HEK293 (cell line): ENCODE results near the gene ZBTB5.

ENCODE experiments used
- CTCF ChIA-PET: fragments of 350-600 bp; formaldehyde crosslinking; extraction: SDS; loops from one replicate; lab custom pipeline; 2021; ENCODE audit warnings: antibody characterized with exemption; lab: Yijun Ruan, JAX
- POLR2A ChIA-PET: fragments of 300-600 bp; formaldehyde crosslinking; extraction: SDS; loops from one replicate; lab custom pipeline; 2020; ENCODE audit warnings: antibody characterized with exemption, inconsistent platforms; lab: Yijun Ruan, JAX
- H3K27ac ChIP-seq: fragments of 200-500 bp; sonication (Bioruptor generic); 2 replicates; pipeline ENCODE4 v1.5.1; 2014; ENCODE audit warnings: low read depth, low read length, control low read depth, inconsistent platforms; ENCODE audit errors: extremely low read depth
- H3K36me3 ChIP-seq, 2 experiments: fragments of 200-500 bp in 1 of 2; sonication (Bioruptor generic) in 1 of 2; 1 replicate in 1 of 2; 2 replicates in 1 of 2; pipeline ENCODE4 v1.5.1; 2014 to 2017; ENCODE audit warnings: inconsistent platforms in 2 of 2, low read length in 2 of 2; ENCODE audit not compliant: control insufficient read depth in 2 of 2, insufficient read depth in 1 of 2
- H3K4me1 ChIP-seq: fragments of 200-500 bp; sonication (Bioruptor generic); 2 replicates; pipeline ENCODE4 v1.5.1; 2014; ENCODE audit warnings: mild to moderate bottlenecking, low read length, inconsistent platforms; ENCODE audit not compliant: control insufficient read depth, insufficient read depth
- H3K4me3 ChIP-seq: 2 replicates; pipeline ENCODE4 v1.5.1; 2011; ENCODE audit warnings: low read depth, mild to moderate bottlenecking, control low read depth, low read length, moderate library complexity
- H3K9me3 ChIP-seq: fragments of 200-500 bp; sonication (Bioruptor generic); 2 replicates; pipeline ENCODE4 v1.5.1; 2014; ENCODE audit warnings: low read depth, low read length, inconsistent platforms; ENCODE audit not compliant: control insufficient read depth, insufficient read depth
- GLI2 ChIP-seq: fragments of 450-650 bp; formaldehyde crosslinking; IDR thresholded peaks from 2 replicates; pipeline ENCODE4; 2017; ENCODE audit warnings: missing biosample characterization, missing genetic modification characterization, low read depth, borderline replicate concordance
- HIC1 ChIP-seq: fragments of 450-650 bp; formaldehyde crosslinking; IDR thresholded peaks from 2 replicates; pipeline ENCODE4 v1.5.1; 2016; ENCODE audit warnings: missing biosample characterization, missing genetic modification characterization
- KLF17 ChIP-seq: fragments of 450-650 bp; formaldehyde crosslinking; IDR thresholded peaks from 2 replicates; pipeline ENCODE4 v1.5.1; 2016; ENCODE audit warnings: missing biosample characterization, missing genetic modification characterization
- KLF8 ChIP-seq: fragments of 450-650 bp; formaldehyde crosslinking; IDR thresholded peaks from 2 replicates; pipeline ENCODE4 v1.5.1; 2016; ENCODE audit warnings: missing biosample characterization, missing genetic modification characterization
- KLF9 ChIP-seq: fragments of 450-650 bp; formaldehyde crosslinking; IDR thresholded peaks from 2 replicates; pipeline ENCODE4 v1.5.1; 2016; ENCODE audit warnings: missing biosample characterization, missing genetic modification characterization, low read depth
- PRDM6 ChIP-seq: fragments of 450-650 bp; formaldehyde crosslinking; IDR thresholded peaks from 2 replicates; pipeline ENCODE4 v1.5.1; 2017; ENCODE audit warnings: missing biosample characterization, missing genetic modification characterization
- SCRT2 ChIP-seq: fragments of 450-650 bp; formaldehyde crosslinking; IDR thresholded peaks from 2 replicates; pipeline ENCODE4 v1.5.1; 2016; ENCODE audit warnings: missing biosample characterization, missing genetic modification characterization
- TCF7L2 ChIP-seq: IDR thresholded peaks from 2 replicates; pipeline ENCODE4 v1.6.1; 2011; ENCODE audit warnings: low read depth, mild to moderate bottlenecking, inconsistent platforms, low read length, moderate library complexity, borderline replicate concordance
- ZBTB17 ChIP-seq: fragments of 450-650 bp; formaldehyde crosslinking; IDR thresholded peaks from 2 replicates; pipeline ENCODE4 v1.5.1; 2016; ENCODE audit warnings: missing biosample characterization, missing genetic modification characterization
- ZBTB6 ChIP-seq: fragments of 450-650 bp; formaldehyde crosslinking; IDR thresholded peaks from 2 replicates; pipeline ENCODE4 v1.5.1; 2017; ENCODE audit warnings: missing biosample characterization, missing genetic modification characterization
- ZFP37 ChIP-seq: fragments of 450-650 bp; formaldehyde crosslinking; IDR thresholded peaks from 2 replicates; pipeline ENCODE4 v1.5.1; 2016; ENCODE audit warnings: missing biosample characterization, missing genetic modification characterization
- ZIC2 ChIP-seq: fragments of 450-650 bp; formaldehyde crosslinking; IDR thresholded peaks from 2 replicates; pipeline ENCODE4 v1.5.1; 2016; ENCODE audit warnings: missing biosample characterization, missing genetic modification characterization
- ZNF16 ChIP-seq: fragments of 450-650 bp; formaldehyde crosslinking; IDR thresholded peaks from 2 replicates; pipeline ENCODE4 v1.5.1; 2016; ENCODE audit warnings: low read depth, missing biosample characterization, missing genetic modification characterization
- ZNF174 ChIP-seq: fragments of 450-650 bp; formaldehyde crosslinking; IDR thresholded peaks from 2 replicates; pipeline ENCODE4 v1.5.0; 2017; ENCODE audit warnings: missing biosample characterization, mild to moderate bottlenecking, missing genetic modification characterization
- ZNF280D ChIP-seq: fragments of 450-650 bp; formaldehyde crosslinking; IDR thresholded peaks from 2 replicates; pipeline ENCODE4 v1.5.1; 2016; ENCODE audit warnings: missing biosample characterization, missing genetic modification characterization
- ZNF366 ChIP-seq: fragments of 450-650 bp; formaldehyde crosslinking; conservative IDR thresholded peaks from 2 replicates; pipeline ENCODE4 v1.5.1; 2016; ENCODE audit warnings: missing biosample characterization, missing genetic modification characterization
- ZNF391 ChIP-seq: fragments of 450-650 bp; formaldehyde crosslinking; IDR thresholded peaks from 2 replicates; pipeline ENCODE4 v1.5.1; 2016; ENCODE audit warnings: low read depth, missing biosample characterization, missing genetic modification characterization, borderline replicate concordance
- ZNF596 ChIP-seq: fragments of 450-650 bp; IDR thresholded peaks from 2 replicates; pipeline ENCODE4 v1.5.0; 2018; ENCODE audit warnings: missing biosample characterization, mild to moderate bottlenecking, missing genetic modification characterization, moderate library complexity
- ZNF621 ChIP-seq: fragments of 450-650 bp; formaldehyde crosslinking; IDR thresholded peaks from 2 replicates; pipeline ENCODE4 v1.5.1; 2017; ENCODE audit warnings: missing biosample characterization, missing genetic modification characterization
- ZNF704 ChIP-seq: fragments of 450-650 bp; formaldehyde crosslinking; IDR thresholded peaks from 2 replicates; pipeline ENCODE4 v1.5.1; 2016; ENCODE audit warnings: missing biosample characterization, missing genetic modification characterization
- ZNF768 ChIP-seq: fragments of 450-650 bp; formaldehyde crosslinking; IDR thresholded peaks from 2 replicates; pipeline ENCODE4 v1.5.1; 2018; ENCODE audit warnings: missing biosample characterization, mild to moderate bottlenecking, missing genetic modification characterization
- ZNF777 ChIP-seq: fragments of 450-650 bp; formaldehyde crosslinking; IDR thresholded peaks from 2 replicates; pipeline ENCODE4 v1.5.1; 2017; ENCODE audit warnings: missing biosample characterization, missing genetic modification characterization, borderline replicate concordance
- ZNF785 ChIP-seq: fragments of 450-650 bp; formaldehyde crosslinking; IDR thresholded peaks from 2 replicates; pipeline ENCODE4 v1.5.1; 2016; ENCODE audit warnings: missing biosample characterization, missing genetic modification characterization
- ZNF837 ChIP-seq: fragments of 450-650 bp; formaldehyde crosslinking; IDR thresholded peaks from 2 replicates; pipeline ENCODE4 v1.5.1; 2016; ENCODE audit warnings: missing biosample characterization, missing genetic modification characterization

The ZBTB5 gene

GRCh38 chr9:37405764-37406380 is 59.4 kb downstream of the ZBTB5 start (continued):
- no peak for TF ChIP-seq ZNF280D (tag by site-specific recombination)
- no peak for TF ChIP-seq ZFP37 (tag by site-specific recombination)
- TF ChIP-seq ZNF785 (tag by site-specific recombination): no peak
- TF ChIP-seq ZNF366 (tag by site-specific recombination): no peak
- no peak for TF ChIP-seq ZNF391 (tag by site-specific recombination)
- TF ChIP-seq SCRT2 (tag by site-specific recombination): no peak

- ChIA-PET CTCF (interaction anchor here (0.7 to 1.0 kb wide), 3 partner anchors 9 to 425 kb away, joined by 3 to 4 read pairs (median 3); no protein-coding TSS in a partner anchor), POLR2A (no interaction called here)
- Histone ChIP-seq H3K9me3 (no peaks in the 10 kb centered on the region), H3K4me3 (no peak overlapping the region), H3K4me1 (no peaks in the 10 kb centered on the region), H3K27ac (no peak overlapping the region), H3K36me3 (no peaks in the 10 kb centered on the region)
- TF ChIP-seq PRDM6 (no peak), ZIC2 (tag by site-specific recombination) (no peak), GLI2 (tag by site-specific recombination) (no peak), KLF17 (tag by site-specific recombination) (no peak), KLF9 (tag by site-specific recombination) (no peak), ZBTB6 (tag by site-specific recombination) (no peak), TCF7L2 (no peak), ZNF704 (tag by site-specific recombination) (no peak), ZNF174 (tag by site-specific recombination) (no peak), ZBTB17 (tag by site-specific recombination) (no peak), HIC1 (tag by site-specific recombination) (no peak), ZNF777 (tag by site-specific recombination) (no peak), ZNF837 (tag by site-specific recombination) (no peak), KLF8 (no peak), ZNF621 (tag by site-specific recombination) (no peak), ZNF768 (tag by site-specific recombination) (no peak), ZNF596 (tag by site-specific recombination) (no peak), ZNF16 (tag by site-specific recombination) (no peak)
Measured at GRCh38 chr9:37405350-37405749, 59.9 kb downstream of the ZBTB5 start.
